HCT116 (cell line): ENCODE results near the gene PLCG2. TPM values are rescaled to one million over a fixed set of nuclear protein-coding genes. Genes with fewer than 3 reads are reported as not detected.

Experiments used
- ATAC-seq: fragments of 200-7000 bp; cut with Tn5 transposase; 2 replicates; pipeline ENCODE4 v1.9.1; 2020; ENCODE audit warnings: mild to moderate bottlenecking, moderate library complexity
- BruUV-seq: library from RNA; stranded (reverse); fragments of 400-500 nt; replicated peaks from 2 replicates; lab custom pipeline; 2021; lab: Mats Ljungman, UMichigan
- CTCF ChIA-PET: fragments of 300-600 bp; sonication (Branson Sonifier 250); formaldehyde crosslinking; loops from one replicate; lab custom pipeline; 2021; ENCODE audit warnings: antibody characterized with exemption; lab: Charles Lee
- POLR2A ChIA-PET: fragments of 300-600, 350-600 bp; sonication (Branson Sonifier 250); formaldehyde crosslinking; loops from one replicate; lab custom pipeline; 2021; ENCODE audit warnings: antibody characterized with exemption; lab: Charles Lee
- RAD21 ChIA-PET, 2 experiments: fragments of 300-600 bp; sonication (Branson Sonifier 250); formaldehyde crosslinking; loops; one replicate each; lab custom pipeline; 2023; ENCODE audit warnings: low total read pairs in 2 of 2; ENCODE audit not compliant: uncharacterized antibody in 2 of 2, unreplicated experiment in 2 of 2, low non-redundant PET in 1 of 2; lab: Charles Lee
- DNase-seq: peaks from one replicate; pipeline ENCODE4 v3.0.0-alpha.2; 2010; ENCODE audit warnings: low read depth, low spot score
- H2AFZ ChIP-seq: fragments of 200-600 bp; shearing (Covaris generic), sonication (generic); 2 replicates; pipeline ENCODE4 v1.6.1; 2017; ENCODE audit warnings: low read depth, mixed run types, mixed read lengths, antibody characterized with exemption, low read length; ENCODE audit not compliant: poor library complexity, severe bottlenecking
- H3K27ac ChIP-seq: 2 replicates; pipeline ENCODE4 v1.5.1; 2012; ENCODE audit warnings: low read depth, low read length
- H3K27me3 ChIP-seq: fragments of 200-600 bp; sonication (generic); 2 replicates; pipeline ENCODE4 v1.6.1; 2016; ENCODE audit warnings: mixed run types, low read length, mixed read lengths; ENCODE audit not compliant: insufficient read depth
- H3K36me3 ChIP-seq, 2 experiments: fragments of 200-500 bp in 1 of 2; fragments of 200-600 bp in 1 of 2; sonication (Bioruptor generic) in 1 of 2; sonication (generic) in 1 of 2; 2 replicates each; pipeline versions ENCODE4 v1.5.1 to v1.6.1; 2014 to 2016; ENCODE audit warnings: low read length in 2 of 2, inconsistent platforms in 1 of 2, mixed read lengths in 1 of 2, mixed run types in 1 of 2; ENCODE audit not compliant: insufficient read depth in 2 of 2, control insufficient read depth in 1 of 2
- H3K4me1 ChIP-seq, 2 experiments: fragments of 200-600 bp in 1 of 2; sonication (generic) in 1 of 2; 2 replicates each; pipeline versions ENCODE4 v1.5.1 to v1.6.1; 2012 to 2017; ENCODE audit warnings: low read length in 2 of 2, inconsistent platforms in 1 of 2, mild to moderate bottlenecking in 1 of 2, mixed read lengths in 1 of 2, mixed run types in 1 of 2, moderate library complexity in 1 of 2; ENCODE audit not compliant: insufficient read depth in 2 of 2, control insufficient read depth in 1 of 2
- H3K4me2 ChIP-seq: fragments of 200-600 bp; sonication (generic); 2 replicates; pipeline ENCODE4 v1.6.1; 2017; ENCODE audit warnings: mixed run types, low read length, mixed read lengths
- H3K4me3 ChIP-seq, 2 experiments: fragments of 200-600 bp in 1 of 2; sonication (generic) in 1 of 2; replicated peaks in 1 of 2; 2 replicates each; pipeline ENCODE4 v1.5.1; 2011 to 2016; ENCODE audit warnings: low read length in 2 of 2, control low read depth in 1 of 2, low read depth in 1 of 2, mild to moderate bottlenecking in 1 of 2, mixed read lengths in 1 of 2, mixed run types in 1 of 2
- H3K79me2 ChIP-seq: fragments of 200-600 bp; sonication (generic); 2 replicates; pipeline ENCODE4 v1.6.1; 2017; ENCODE audit warnings: mild to moderate bottlenecking, mixed run types, low read length, moderate library complexity, mixed read lengths; ENCODE audit not compliant: insufficient read depth
- H3K9ac ChIP-seq: fragments of 200-600 bp; sonication (generic); 2 replicates; pipeline ENCODE4 v1.6.1; 2016; ENCODE audit warnings: low read length, mixed read lengths
- H3K9me2 ChIP-seq: fragments of 200-600 bp; sonication (generic), shearing (Covaris generic); 2 replicates; pipeline ENCODE4 v1.6.1; 2017; ENCODE audit warnings: mixed run types, mild to moderate bottlenecking, moderate library complexity; ENCODE audit not compliant: insufficient read depth
- H3K9me3 ChIP-seq, 2 experiments: fragments of 200-500 bp in 1 of 2; fragments of 200-600 bp in 1 of 2; sonication (Bioruptor generic) in 1 of 2; sonication (generic) in 1 of 2; 2 replicates each; pipeline ENCODE4 v1.6.1; 2014 to 2017; ENCODE audit warnings: low read length in 2 of 2, mixed read lengths in 2 of 2, inconsistent platforms in 1 of 2, low read depth in 1 of 2, mild to moderate bottlenecking in 1 of 2, mixed run types in 1 of 2, moderate library complexity in 1 of 2; ENCODE audit not compliant: control insufficient read depth in 1 of 2, insufficient read depth in 1 of 2
- H4K20me1 ChIP-seq: fragments of 200-600 bp; sonication (generic), shearing (Covaris generic); 2 replicates; pipeline ENCODE4 v1.6.1; 2017; ENCODE audit warnings: mixed run types, mild to moderate bottlenecking, moderate library complexity; ENCODE audit not compliant: insufficient read depth
- ATF3 ChIP-seq: IDR thresholded peaks from 2 replicates; pipeline ENCODE4 v1.6.1; 2012
- CBX3 ChIP-seq: IDR thresholded peaks from 2 replicates; pipeline ENCODE4 v1.6.1; 2012; ENCODE audit warnings: low read depth
- CEBPB ChIP-seq: IDR thresholded peaks from 2 replicates; pipeline ENCODE4 v1.6.1; 2012; ENCODE audit warnings: low read depth
- CTCF ChIP-seq, 3 experiments: fragments of 200-600 bp in 1 of 3; sonication (generic) in 1 of 3; IDR thresholded peaks in 2 of 3; conservative IDR thresholded peaks in 1 of 3; 2 replicates each; pipeline ENCODE4 v1.5.1; 2012 to 2017; ENCODE audit warnings: low read depth in 2 of 3, low read length in 2 of 3, antibody characterized with exemption in 1 of 3, borderline replicate concordance in 1 of 3, control low read depth in 1 of 3, mild to moderate bottlenecking in 1 of 3, mixed read lengths in 1 of 3, mixed run types in 1 of 3, moderate library complexity in 1 of 3; ENCODE audit not compliant: insufficient read depth in 1 of 3
- EGR1 ChIP-seq: IDR thresholded peaks from 2 replicates; pipeline ENCODE4 v1.6.1; 2012; ENCODE audit warnings: low read depth
- ELF1 ChIP-seq: IDR thresholded peaks from 2 replicates; pipeline ENCODE4 v1.6.1; 2012; ENCODE audit warnings: low read depth, borderline replicate concordance
- EZH2 ChIP-seq: fragments of 200-600 bp; sonication (generic); IDR thresholded peaks from 2 replicates; pipeline ENCODE4 v1.6.1; 2017; ENCODE audit warnings: antibody characterized with exemption, mixed run types
- EZH2phosphoT487 ChIP-seq: fragments of 200-600 bp; IDR thresholded peaks from 2 replicates; pipeline ENCODE4 v1.6.1; 2018; ENCODE audit warnings: antibody characterized with exemption, borderline replicate concordance
- FOSL1 ChIP-seq: IDR thresholded peaks from 2 replicates; pipeline ENCODE4 v1.6.1; 2012; ENCODE audit warnings: low read depth
- JUND ChIP-seq: IDR thresholded peaks from 2 replicates; pipeline ENCODE4 v1.6.1; 2012
- RAD21 ChIP-seq: IDR thresholded peaks from 2 replicates; pipeline ENCODE4 v1.6.1; 2012; ENCODE audit warnings: low read depth, mild to moderate bottlenecking
- SRF ChIP-seq: IDR thresholded peaks from 2 replicates; pipeline ENCODE4 v1.6.1; 2012; ENCODE audit warnings: low read depth
- YY1 ChIP-seq: IDR thresholded peaks from 2 replicates; pipeline ENCODE4 v1.6.1; 2011; ENCODE audit warnings: low read length, low read depth, moderate library complexity, mild to moderate bottlenecking; ENCODE audit not compliant: insufficient replicate concordance; ENCODE audit errors: extremely low read depth
- ZFX ChIP-seq: fragments of 450-650 bp; IDR thresholded peaks from 2 replicates; pipeline ENCODE4 v1.6.1; 2017
- ZNF274 ChIP-seq: fragments of 200-500 bp; sonication (Bioruptor generic); IDR thresholded peaks from 2 replicates; pipeline ENCODE4 v1.6.1; 2014; ENCODE audit warnings: mild to moderate bottlenecking, low read depth, low read length, inconsistent platforms
- intact Hi-C: fragments of 100-400 bp; cut with micrococcal nuclease; formaldehyde crosslinking; loops from 2 replicates; pipeline ENCODE4 v1.10.0; 2022
- total RNA-seq: library from RNA; stranded (reverse); gene quantifications from one replicate; pipeline ENCODE4 v1.2.1, GENCODE V29; 2021; ENCODE audit not compliant: unreplicated experiment

PLCG2 gene
- total RNA-seq, 1 experiment from 2014 or later: 31.2 TPM

- Histone ChIP-seq H3K27me3 (no peaks in the 10 kb centered on the region), H4K20me1 (no peaks in the 10 kb centered on the region), H3K27ac (no peak overlapping the region), H3K9me2 (no peaks in the 10 kb centered on the region), H3K79me2 (no peaks in the 10 kb centered on the region), H2AFZ (no peak overlapping the region), H3K36me3 (no peaks in the 10 kb centered on the region), H3K9me3 (no peaks in the 10 kb centered on the region), H3K9ac (no peak overlapping the region), H3K4me3 (no peak overlapping the region)
- no TSS peak for BruUV-seq
- ChIA-PET CTCF (interaction anchor here (1.2 kb wide), 1 partner anchor 147 kb away, joined by 3 read pairs; no protein-coding TSS in a partner anchor), RAD21 (no interaction called here), POLR2A (no interaction called here)
- intact Hi-C loops: loop anchor here (10.0 kb wide), 2 partner anchors 698 to 1208 kb away; partner anchors contain the start of gene ATMIN
- DNase-seq: no peak
- no peak for TF ChIP-seq FOSL1
- no peak for TF ChIP-seq EZH2
- TF ChIP-seq RAD21: no peak
- TF ChIP-seq CTCF (IDR thresholded peaks at IDR 0.05 in 2 of 3, conservative IDR thresholded peaks at IDR 0.05 in 1 of 3; ENCODE audit: borderline replicate concordance in 1 of 3, insufficient read depth in 1 of 3, low read depth in 2 of 3, low read length in 2 of 3): peak; percentile 18 to 52 (median 39); a peak in 5 of 6 replicates
- TF ChIP-seq ZFX: no peak
- TF ChIP-seq, all 23 proteins: peak for 1
- Histone ChIP-seq H3K4me2 (no peak overlapping the region), H3K4me1 (peaks cover 18 to 37% of the 10 kb centered on the region in 2 experiments)
- ATAC-seq: no peak
Measured at GRCh38 chr16:81732699-81733098, 46.4 kb upstream of the PLCG2 start.

- Histone ChIP-seq H3K9ac (no peak overlapping the region), H3K9me2 (no peaks in the 10 kb centered on the region), H3K4me3 (no peak overlapping the region), H4K20me1 (no peaks in the 10 kb centered on the region), H3K36me3 (no peaks in the 10 kb centered on the region), H2AFZ (no peak overlapping the region), H3K27me3 (no peaks in the 10 kb centered on the region), H3K27ac (no peak overlapping the region), H3K9me3 (no peaks in the 10 kb centered on the region), H3K79me2 (no peaks in the 10 kb centered on the region), H3K4me1 (peaks cover 21 to 41% of the 10 kb centered on the region in 2 experiments), H3K4me2 (no peak overlapping the region)
- intact Hi-C loops: loop anchor here (10.0 kb wide), 2 partner anchors 698 to 1208 kb away; partner anchors contain the start of gene ATMIN
- TF ChIP-seq EGR1 (no peak), ELF1 (no peak), ZNF274 (no peak), FOSL1 (no peak), CEBPB (no peak), SRF (no peak), EZH2phosphoT487 (no peak), ATF3 (no peak), JUND (no peak), YY1 (no peak), CBX3 (no peak)
- no peak for DNase-seq
- BruUV-seq: no TSS peak
- CTCF ChIA-PET: interaction anchor here (1.2 kb wide), 1 partner anchor 146 kb away, joined by 3 read pairs; no protein-coding TSS in a partner anchor
- RAD21 ChIA-PET: no interaction called here
- POLR2A ChIA-PET: no interaction called here
- no peak for ATAC-seq
Measured at GRCh38 chr16:81733295-81733694, 45.8 kb upstream of the PLCG2 start.
